ENCODE measurements around the gene CIC. TPM values are rescaled to one million over a fixed set of nuclear protein-coding genes. Genes with fewer than 3 reads are reported as not detected.

The CIC gene
- total and polyA plus RNA-seq, 9 of the 15 experiments (the other 6 are each of a cell fraction or from before 2014, with no cell fraction given), result 0.07 to 44.7 (median 8.6) TPM

GRCh38 chr19:42244347-42245220 is 24.5 kb upstream of the CIC start (continued):
- TF ChIP-seq ZHX1 (conservative IDR thresholded peaks at IDR 0.05; ENCODE audit: low read length) (0 out of 2 replicates have a peak, but pooled peaks have one; percentile 59), NCOA2 (IDR thresholded peaks at IDR 0.05; ENCODE audit: partially characterized antibody in 2 of 2) (no peak), E2F4 (CRISPR knock-in tag; IDR thresholded peaks at IDR 0.05; ENCODE audit: low read depth) (no peak), CSDE1 (IDR thresholded peaks at IDR 0.05) (no peak), FOXA3 (CRISPR knock-in tag; conservative IDR thresholded peaks at IDR 0.05 in 1 of 2, IDR thresholded peaks at IDR 0.05 in 1 of 2) (no peak), E2F5 (CRISPR knock-in tag; IDR thresholded peaks at IDR 0.05) (no peak), MTA2 (IDR thresholded peaks at IDR 0.05; ENCODE audit: low read depth) (no peak), BMI1 (IDR thresholded peaks at IDR 0.05; ENCODE audit: low read length) (no peak), JUND (IDR thresholded peaks at IDR 0.05; ENCODE audit: borderline replicate concordance, low read depth, low read length) (peak; percentile 57; the same call in 1 of the 2 replicates), JUND (tag; IDR thresholded peaks at IDR 0.05; ENCODE audit: borderline replicate concordance, low read depth, low read length) (peak; percentile 68; the same call in 1 of the 3 replicates), KDM4B (IDR thresholded peaks at IDR 0.05; ENCODE audit: borderline replicate concordance in 2 of 2, low read depth in 1 of 2) (peak in 1 of 2 experiments; percentile 88; a peak in 1 of 4 replicates), KAT2B (IDR thresholded peaks at IDR 0.05; ENCODE audit: low read depth, low read length) (no peak), ZNF143 (CRISPR knock-in tag; IDR thresholded peaks at IDR 0.05) (peak; percentile 99), ZNF699 (CRISPR knock-in tag; IDR thresholded peaks at IDR 0.05; ENCODE audit: insufficient replicate concordance) (no peak), NR1H2 (CRISPR knock-in tag; IDR thresholded peaks at IDR 0.05) (no peak), ILF3 (IDR thresholded peaks at IDR 0.05; ENCODE audit: borderline replicate concordance) (no peak), ZNF165 (CRISPR knock-in tag; IDR thresholded peaks at IDR 0.05; ENCODE audit: borderline replicate concordance) (0 out of 2 replicates have a peak, but pooled peaks have one; percentile 67), HDGF (IDR thresholded peaks at IDR 0.05) (no peak), ZNF655 (CRISPR knock-in tag; IDR thresholded peaks at IDR 0.05) (no peak), TCF7L2 (IDR thresholded peaks at IDR 0.05; ENCODE audit: low read depth, low read length) (no peak), MXD1 (CRISPR knock-in tag; IDR thresholded peaks at IDR 0.05; ENCODE audit: borderline replicate concordance, poor library complexity, severe bottlenecking) (no peak)
